Measurements from ENCODE around the gene SLC30A2. TPM values are rescaled to one million over a fixed set of nuclear protein-coding genes. Genes with fewer than 3 reads are reported as not detected.
"Not testable (repeated sequence)": the region's sequence is repeated elsewhere in the genome, so short reads cannot be mapped to it uniquely, and the experiment has no call there.

Gene SLC30A2
- polyA plus RNA-seq (2011; rRNA removed) (not detected in 2 replicates), polyA minus RNA-seq (2011; rRNA and poly(A)+ RNA removed) (0.10 TPM in 1 of 2 replicates, not detected in the other)

GRCh38 chr1:26045722-26046245 is at the start of gene SLC30A2:
SLC30A2 (minus strand) TSS chr1:26046118; CDS start chr1:26045896, 222 bp downstream.
- peaks cover 44% of the 10 kb centered on the region for H3K27me3 ChIP-seq (ENCODE audit: control insufficient read depth, insufficient read depth, low read length)
- H3K4me3 ChIP-seq (ENCODE audit: low read depth, low read length) = no peak within 1 kb of the TSS
- ChIA-PET CTCF (interaction anchor here (5.0 kb wide), 1 partner anchor 10 kb away, joined by 34 read pairs; no protein-coding TSS in a partner anchor), POLR2A (no interaction called here)
- no peak for DNase-seq (ENCODE audit: low read depth)
- no peak for TF ChIP-seq CTCF (IDR thresholded peaks at IDR 0.05; ENCODE audit: insufficient read depth, low read depth, low read length)
- no peaks in the 10 kb centered on the region for H3K36me3 ChIP-seq (ENCODE audit: control insufficient read depth, insufficient read depth, low read length)

GRCh38 chr1:26094677-26095383 is 48.9 kb upstream of the SLC30A2 start:
- no peaks in the 10 kb centered on the region for H3K36me3 ChIP-seq (ENCODE audit: control insufficient read depth, insufficient read depth, low read length)
- peaks cover 14% of the 10 kb centered on the region for H3K27me3 ChIP-seq (ENCODE audit: control insufficient read depth, insufficient read depth, low read length)
- CTCF ChIA-PET = interaction anchor here (1.2 kb wide), 2 partner anchors 50 to 322 kb away, joined by 3 to 4 read pairs; no protein-coding TSS in a partner anchor
- H3K4me3 ChIP-seq (ENCODE audit: low read depth, low read length) = no peak overlapping the region
- peak; percentile 24 for TF ChIP-seq CTCF (IDR thresholded peaks at IDR 0.05; ENCODE audit: insufficient read depth, low read depth, low read length)
- DNase-seq (ENCODE audit: low read depth) = no peak
- POLR2A ChIA-PET = no interaction called here

GRCh38 chr1:26094076-26094669 is 48.3 kb upstream of the SLC30A2 start:
- Histone ChIP-seq H3K4me3 (ENCODE audit: low read depth, low read length) (no peak overlapping the region), H3K27me3 (ENCODE audit: control insufficient read depth, insufficient read depth, low read length) (peaks cover 14% of the 10 kb centered on the region), H3K36me3 (ENCODE audit: control insufficient read depth, insufficient read depth, low read length) (no peaks in the 10 kb centered on the region)
- ChIA-PET POLR2A (no interaction called here), CTCF (no interaction called here)
- no peak for TF ChIP-seq CTCF (IDR thresholded peaks at IDR 0.05; ENCODE audit: insufficient read depth, low read depth, low read length)
- DNase-seq (ENCODE audit: low read depth) = no peak

- DNase-seq (ENCODE audit: low read depth); H3K4me3 ChIP-seq (ENCODE audit: low read depth, low read length); H3K36me3 ChIP-seq (ENCODE audit: control insufficient read depth, insufficient read depth, low read length); CTCF ChIA-PET; POLR2A ChIA-PET: not testable (repeated sequence)
- peaks cover 14% of the 10 kb centered on the region for H3K27me3 ChIP-seq (ENCODE audit: control insufficient read depth, insufficient read depth, low read length)
These were observed 47.7 kb upstream of the SLC30A2 start for GRCh38 chr1:26093569-26093968.

- TF ChIP-seq CTCF (IDR thresholded peaks at IDR 0.05; ENCODE audit: insufficient read depth, low read depth, low read length) = no peak
- CTCF ChIA-PET = interaction anchor here (0.6 to 0.8 kb wide), 2 partner anchors 78 to 261 kb away, joined by 3 read pairs; partner anchors contain the start of genes CRYBG2 and ZNF593
These were observed 46.5 kb upstream of the SLC30A2 start for GRCh38 chr1:26092422-26092821.

More at GRCh38 chr1:26092422-26092821, 46.5 kb upstream of the SLC30A2 start:
- H3K27me3 ChIP-seq (ENCODE audit: control insufficient read depth, insufficient read depth, low read length) = peaks cover 14% of the 10 kb centered on the region
- POLR2A ChIA-PET = no interaction called here
- no peak for DNase-seq (ENCODE audit: low read depth)
- H3K36me3 ChIP-seq (ENCODE audit: control insufficient read depth, insufficient read depth, low read length) = no peaks in the 10 kb centered on the region
- no peak overlapping the region for H3K4me3 ChIP-seq (ENCODE audit: low read depth, low read length)

Measured in BJ (cell line).